GM12874 (cell line): ENCODE results near the gene TRIM40.

Source experiments
- CTCF ChIP-seq: IDR thresholded peaks from 2 replicates; pipeline ENCODE4 v1.5.1; 2011; ENCODE audit warnings: low read depth, mild to moderate bottlenecking, control low read depth, low read length, moderate library complexity; ENCODE audit not compliant: insufficient read depth

TRIM40 gene

GRCh38 chr6:30158475-30159040 is 22.6 kb downstream of the TRIM40 start:
- no peak for TF ChIP-seq CTCF

GRCh38 chr6:30160008-30160784 is 24.3 kb downstream of the TRIM40 start:
- TF ChIP-seq CTCF: no peak

- TF ChIP-seq CTCF: no peak
Measured at GRCh38 chr6:30160785-30161531, 25.0 kb downstream of the TRIM40 start, which contains the start of gene TRIM10. Gene TRIM10 (minus strand): TSS chr6:30161211. CDS start chr6:30160858, 353 bp downstream.

- TF ChIP-seq CTCF: no peak
Measured at GRCh38 chr6:30162265-30163089, 26.5 kb downstream of the TRIM40 start.

GRCh38 chr6:30163090-30163917 is 27.4 kb downstream of the TRIM40 start, which contains the start of gene TRIM15:
Gene TRIM15 (plus strand): TSS chr6:30163546. CDS start chr6:30163685, 139 bp downstream.
- no peak for TF ChIP-seq CTCF

GRCh38 chr6:30163918-30164654 is 28.1 kb downstream of the TRIM40 start:
- no peak for TF ChIP-seq CTCF
